ENCODE measurements around the gene KRTAP5-8. TPM values are rescaled to one million over a fixed set of nuclear protein-coding genes. Genes with fewer than 3 reads are reported as not detected.

The KRTAP5-8 gene
- total and polyA plus RNA-seq, 7 donors: 0.29 TPM; not detected in 6

DNA sequence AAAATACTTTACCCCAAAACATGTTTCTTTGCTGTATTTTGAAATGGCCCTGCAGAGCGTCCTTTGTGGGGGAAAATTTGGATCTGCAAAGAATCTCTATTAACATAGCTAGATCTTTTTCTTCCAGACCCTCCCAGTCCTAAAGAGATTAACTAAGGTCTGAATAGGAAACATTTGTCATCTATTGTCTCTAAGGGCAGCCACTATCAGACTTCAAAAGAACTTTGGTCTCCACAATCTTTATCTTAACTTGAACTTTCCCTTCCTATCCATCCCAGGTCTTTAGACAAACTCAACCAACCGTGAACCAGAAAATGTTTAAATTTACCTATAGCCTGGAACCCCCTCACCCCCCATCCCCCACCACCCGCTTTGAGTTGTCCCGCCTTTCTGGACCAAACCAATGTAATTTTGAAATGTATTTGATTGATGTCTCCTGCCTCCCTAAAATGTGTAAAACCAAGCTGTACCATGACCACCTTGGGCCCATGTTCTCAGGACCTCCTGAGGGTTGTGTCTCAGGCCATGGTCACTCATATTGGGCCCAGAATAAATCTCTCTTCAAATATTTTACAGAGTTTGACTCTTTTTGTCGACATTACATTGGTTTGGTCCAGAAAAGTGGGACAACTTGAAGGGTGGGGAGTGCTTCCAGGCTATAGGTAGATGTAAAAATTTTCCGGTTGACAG is 6.8 kb downstream of the KRTAP5-8 start:
- TF ChIP-seq EP300 (IDR thresholded peaks at IDR 0.05): no peak
- TF ChIP-seq POLR2AphosphoS5 (IDR thresholded peaks at IDR 0.05): no peak
- no peak for TF ChIP-seq POLR2A (IDR thresholded peaks at IDR 0.05)
- TF ChIP-seq, protein P1, sequence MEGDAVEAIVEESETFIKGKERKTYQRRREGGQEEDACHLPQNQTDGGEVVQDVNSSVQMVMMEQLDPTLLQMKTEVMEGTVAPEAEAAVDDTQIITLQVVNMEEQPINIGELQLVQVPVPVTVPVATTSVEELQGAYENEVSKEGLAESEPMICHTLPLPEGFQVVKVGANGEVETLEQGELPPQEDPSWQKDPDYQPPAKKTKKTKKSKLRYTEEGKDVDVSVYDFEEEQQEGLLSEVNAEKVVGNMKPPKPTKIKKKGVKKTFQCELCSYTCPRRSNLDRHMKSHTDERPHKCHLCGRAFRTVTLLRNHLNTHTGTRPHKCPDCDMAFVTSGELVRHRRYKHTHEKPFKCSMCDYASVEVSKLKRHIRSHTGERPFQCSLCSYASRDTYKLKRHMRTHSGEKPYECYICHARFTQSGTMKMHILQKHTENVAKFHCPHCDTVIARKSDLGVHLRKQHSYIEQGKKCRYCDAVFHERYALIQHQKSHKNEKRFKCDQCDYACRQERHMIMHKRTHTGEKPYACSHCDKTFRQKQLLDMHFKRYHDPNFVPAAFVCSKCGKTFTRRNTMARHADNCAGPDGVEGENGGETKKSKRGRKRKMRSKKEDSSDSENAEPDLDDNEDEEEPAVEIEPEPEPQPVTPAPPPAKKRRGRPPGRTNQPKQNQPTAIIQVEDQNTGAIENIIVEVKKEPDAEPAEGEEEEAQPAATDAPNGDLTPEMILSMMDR (IDR thresholded peaks at IDR 0.05): no peak
- 84 to 87% methylated on average over 6 of the region's 6 CpGs for WGBS, 2 donors
- Histone ChIP-seq H3K36me3 (no peaks in the 10 kb centered on the region), H3K27me3 (peaks cover 0 to 10% (median 6%) of the 10 kb centered on the region in 3 donors), H3K4me1 (no peaks in the 10 kb centered on the region), H3K4me3 (no peak overlapping the region), H3K27ac (no peak overlapping the region), H3K9me3 (no peaks in the 10 kb centered on the region)
- intact Hi-C loops (cut with DNase I): no loop called here
- DNase-seq: no peak

GRCh38 chr11:71545405-71545966 is 7.7 kb downstream of the KRTAP5-8 start:
- peaks cover 0 to 10% (median 6%) of the 10 kb centered on the region in 3 donors for H3K27me3 ChIP-seq
- no peaks in the 10 kb centered on the region for H3K36me3 ChIP-seq
- intact Hi-C loops (cut with DNase I): no loop called here
- no peak for TF ChIP-seq EP300 (IDR thresholded peaks at IDR 0.05)
- TF ChIP-seq, protein P1 (IDR thresholded peaks at IDR 0.05): no peak
- TF ChIP-seq POLR2AphosphoS5 (IDR thresholded peaks at IDR 0.05): no peak
- no peak for TF ChIP-seq POLR2A (IDR thresholded peaks at IDR 0.05)
- WGBS, 2 donors: 93 to 94% methylated on average over 12 of the region's 12 CpGs
- no peak overlapping the region for H3K4me3 ChIP-seq
- H3K9me3 ChIP-seq: no peaks in the 10 kb centered on the region
- H3K4me1 ChIP-seq: no peaks in the 10 kb centered on the region
- H3K27ac ChIP-seq: no peak overlapping the region
- DNase-seq: no peak

GRCh38 chr11:71548120-71548519 is 10.3 kb downstream of the KRTAP5-8 start, which contains the start of gene KRTAP5-9:
Gene KRTAP5-9, plus strand, starts transcription at chr11:71548420. Its CDS starts 238 bp downstream, at chr11:71548658.
- Histone ChIP-seq H3K27me3 (peaks cover 0 to 10% (median 6%) of the 10 kb centered on the region in 3 donors), H3K9me3 (no peaks in the 10 kb centered on the region), H3K36me3 (no peaks in the 10 kb centered on the region), H3K4me1 (no peaks in the 10 kb centered on the region), H3K27ac (no peak within 1 kb of the TSS), H3K4me3 (no peak within 1 kb of the TSS)
- DNase-seq: no peak
- 83 to 89% methylated on average over 5 of the region's 5 CpGs for WGBS, 2 donors
- TF ChIP-seq POLR2AphosphoS5 (IDR thresholded peaks at IDR 0.05): no peak
- TF ChIP-seq POLR2A (IDR thresholded peaks at IDR 0.05): no peak
- no peak for TF ChIP-seq EP300 (IDR thresholded peaks at IDR 0.05)
- TF ChIP-seq, protein P1 (IDR thresholded peaks at IDR 0.05): no peak
- intact Hi-C loops (cut with DNase I): no loop called here

DNA sequence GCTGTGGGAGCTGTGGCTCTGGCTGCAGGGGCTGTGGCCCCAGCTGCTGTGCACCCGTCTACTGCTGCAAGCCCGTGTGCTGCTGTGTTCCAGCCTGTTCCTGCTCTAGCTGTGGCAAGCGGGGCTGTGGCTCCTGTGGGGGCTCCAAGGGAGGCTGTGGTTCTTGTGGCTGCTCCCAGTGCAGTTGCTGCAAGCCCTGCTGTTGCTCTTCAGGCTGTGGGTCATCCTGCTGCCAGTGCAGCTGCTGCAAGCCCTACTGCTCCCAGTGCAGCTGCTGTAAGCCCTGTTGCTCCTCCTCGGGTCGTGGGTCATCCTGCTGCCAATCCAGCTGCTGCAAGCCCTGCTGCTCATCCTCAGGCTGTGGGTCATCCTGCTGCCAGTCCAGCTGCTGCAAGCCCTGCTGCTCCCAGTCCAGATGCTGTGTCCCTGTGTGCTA is 10.9 kb downstream of the KRTAP5-8 start:
- H3K27ac ChIP-seq: no peak overlapping the region
- H3K27me3 ChIP-seq: peaks cover 0 to 10% (median 6%) of the 10 kb centered on the region in 3 donors
- intact Hi-C loops (cut with DNase I): no loop called here
- WGBS, 2 donors: 51 to 68% methylated on average over 5 of the region's 5 CpGs
- H3K36me3 ChIP-seq: no peaks in the 10 kb centered on the region
- no peaks in the 10 kb centered on the region for H3K4me1 ChIP-seq
- DNase-seq: no peak
- H3K9me3 ChIP-seq: no peaks in the 10 kb centered on the region
- TF ChIP-seq, protein P1 (IDR thresholded peaks at IDR 0.05): no peak
- no peak for TF ChIP-seq POLR2AphosphoS5 (IDR thresholded peaks at IDR 0.05)
- TF ChIP-seq EP300 (IDR thresholded peaks at IDR 0.05): no peak
- no peak for TF ChIP-seq POLR2A (IDR thresholded peaks at IDR 0.05)
- H3K4me3 ChIP-seq: no peak overlapping the region
